GM12892 (cell line): Measurements from ENCODE around the gene EFR3B.

Source experiments
- POLR2A ChIP-seq: IDR thresholded peaks from 2 replicates; pipeline ENCODE4 v1.6.1; 2011; ENCODE audit warnings: low read depth, low read length, control low read depth
- POLR2AphosphoS5 ChIP-seq: IDR thresholded peaks from 2 replicates; pipeline ENCODE4 v1.6.1; 2011; ENCODE audit warnings: low read depth, low read length, control low read depth
- TAF1 ChIP-seq: IDR thresholded peaks from 2 replicates; pipeline ENCODE4 v1.6.1; 2011; ENCODE audit warnings: low read depth, mild to moderate bottlenecking, control low read depth, low read length, borderline replicate concordance

DNA sequence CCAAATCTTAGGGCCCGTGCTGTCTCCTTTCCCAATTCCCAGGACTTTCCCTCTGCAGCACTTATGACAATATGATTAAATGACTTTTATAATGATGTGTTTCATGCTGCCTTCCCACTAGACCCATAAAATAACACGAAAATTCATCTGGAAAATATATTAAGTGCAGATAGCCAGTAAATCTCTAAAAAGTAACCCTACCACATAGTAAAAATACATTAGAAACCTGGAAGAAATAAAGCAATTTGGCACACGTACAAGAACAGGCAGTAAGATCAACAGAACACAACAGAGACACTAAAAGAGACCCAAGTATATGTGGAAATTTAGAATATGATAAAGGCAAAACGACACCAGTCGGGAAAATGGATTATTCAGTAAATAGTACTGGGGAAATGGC, 156.7 kb downstream of the EFR3B start:
- no peak for TF ChIP-seq POLR2A
- no peak for TF ChIP-seq TAF1
- TF ChIP-seq POLR2AphosphoS5 = no peak
